Esophagus muscularis mucosa (tissue), 4 donors: ENCODE measurements around the gene CLPSL1. TPM values are rescaled to one million over a fixed set of nuclear protein-coding genes. Genes with fewer than 3 reads are reported as not detected.

Source experiments
- DNase-seq: peaks from one replicate; pipeline ENCODE4 v3.0.0-alpha.2; 2017; ENCODE audit errors: extremely low spot score
- H3K27ac ChIP-seq, 4 donors: fragments of 200-600 bp; sonication (generic); replicated peaks in 1 of 4; 1 replicate in 3 of 4; 2 replicates in 1 of 4; pipeline ENCODE4 v1.5.1; 2016 to 2019; ENCODE audit warnings: mild to moderate bottlenecking in 1 of 4
- H3K27me3 ChIP-seq, 4 donors: fragments of 200-600 bp; sonication (generic); one replicate each; pipeline versions ENCODE4 v1.5.1 to v1.6.0; 2016 to 2019
- H3K36me3 ChIP-seq, 4 donors: fragments of 200-600 bp; sonication (generic); one replicate each; pipeline ENCODE4 v1.5.1; 2016 to 2019
- H3K4me1 ChIP-seq, 4 donors: fragments of 200-600 bp; sonication (generic); one replicate each; pipeline ENCODE4 v1.5.1; 2016 to 2019
- H3K4me3 ChIP-seq, 4 donors: fragments of 200-600 bp; sonication (generic); 1 replicate in 2 of 4; 2 replicates in 2 of 4; pipeline ENCODE4 v1.5.1; 2016 to 2019; ENCODE audit warnings: mild to moderate bottlenecking in 4 of 4, moderate library complexity in 1 of 4
- H3K9me3 ChIP-seq, 4 donors: fragments of 200-600 bp; sonication (generic); 1 replicate in 3 of 4; 2 replicates in 1 of 4; pipeline ENCODE4 v1.5.1; 2016 to 2019
- EP300 ChIP-seq: sonication (generic); formaldehyde crosslinking; IDR thresholded peaks from one replicate; pipeline ENCODE4 v1.6.1; 2017; ENCODE audit warnings: antibody characterized with exemption
- POLR2A ChIP-seq: fragments of 450-650 bp; IDR thresholded peaks from one replicate; pipeline ENCODE4 v1.6.1; 2017; ENCODE audit warnings: antibody characterized with exemption, moderate library complexity, mild to moderate bottlenecking, low read depth
- POLR2AphosphoS5 ChIP-seq, 2 donors: sonication (generic); formaldehyde crosslinking; IDR thresholded peaks; one replicate each; pipeline ENCODE4 v1.6.1; 2017; ENCODE audit warnings: antibody characterized with exemption in 2 of 2
- WGBS: methylation state at CpG from one replicate; pipeline ENCODE4 v1.1.5; 2018; 5-methylcytosine and 5-hydroxymethylcytosine counted together
- intact Hi-C: fragments of 100-400 bp; cut with DNase I; formaldehyde crosslinking; loops from one replicate; pipeline ENCODE4 v1.15.1; 2023
- total RNA-seq, 4 donors: library from RNA; depleted of rRNA; stranded (reverse); fragments of >200 nt; gene quantifications; one replicate each; pipeline versions ENCODE4 v1.1.0 to v1.2.1, GENCODE V29; 2016
- TF ChIP-seq, protein P1 (sequence below), 3 experiments: fragments of 200-600 bp in 2 of 3; fragments of 450-650 bp in 1 of 3; sonication (generic) in 2 of 3; IDR thresholded peaks; one replicate each; pipeline ENCODE4 v1.5.1; 2017 to 2019; ENCODE audit warnings: antibody characterized with exemption in 3 of 3, mild to moderate bottlenecking in 2 of 3, moderate library complexity in 1 of 3

The CLPSL1 gene
- total RNA-seq, 4 donors from 2014 or later: not detected

DNA sequence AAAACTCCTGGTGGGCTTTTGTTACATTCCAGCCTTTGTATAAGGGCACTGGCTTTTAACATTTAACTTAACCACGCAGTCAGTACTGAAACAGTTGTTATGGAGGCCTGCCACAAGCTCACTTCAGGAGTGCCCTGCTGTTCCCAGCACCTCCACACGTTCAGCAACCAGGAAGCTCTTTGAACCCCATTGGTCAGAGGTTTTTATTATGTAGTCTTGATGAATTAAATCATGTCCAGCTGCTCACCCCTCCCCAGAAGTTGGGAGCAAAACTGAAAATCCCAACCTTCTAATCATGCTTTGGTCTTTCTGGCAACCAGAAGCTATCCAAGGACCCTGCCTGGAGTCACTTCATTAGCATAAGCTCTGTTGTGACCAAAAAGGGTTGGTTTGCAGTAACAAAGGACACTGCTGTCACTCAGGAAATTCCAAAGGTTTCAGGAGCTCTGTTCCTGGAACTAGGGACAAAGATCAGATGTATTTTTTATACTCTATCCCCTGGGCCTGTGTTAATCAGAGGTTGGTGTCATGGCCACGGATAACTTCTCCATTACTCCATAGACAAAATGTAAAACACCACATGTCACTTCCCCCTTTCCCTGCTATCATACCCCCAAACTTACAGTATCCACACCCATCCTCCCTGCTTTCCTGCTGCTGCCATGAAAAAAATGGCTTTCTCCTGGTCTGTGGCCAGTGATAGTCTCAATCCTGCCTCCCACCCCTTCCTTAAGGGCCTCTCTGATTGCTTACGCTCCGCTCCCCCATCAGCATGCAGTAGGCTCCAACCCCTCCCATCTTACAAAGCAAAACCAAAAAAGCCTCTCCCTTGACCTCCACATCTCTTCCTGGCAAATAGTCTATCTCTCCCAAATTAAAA, 40.9 kb upstream of the CLPSL1 start:
- Histone ChIP-seq H3K27ac (no peak overlapping the region), H3K9me3 (no peaks in the 10 kb centered on the region), H3K27me3 (no peaks in the 10 kb centered on the region), H3K4me3 (no peak overlapping the region), H3K4me1 (peaks cover 10 to 33% (median 28%) of the 10 kb centered on the region in 4 donors), H3K36me3 (no peaks in the 10 kb centered on the region)
- 72% methylated on average over 5 of the region's 5 CpGs for WGBS
- intact Hi-C loops: no loop called here
- TF ChIP-seq, protein P1, sequence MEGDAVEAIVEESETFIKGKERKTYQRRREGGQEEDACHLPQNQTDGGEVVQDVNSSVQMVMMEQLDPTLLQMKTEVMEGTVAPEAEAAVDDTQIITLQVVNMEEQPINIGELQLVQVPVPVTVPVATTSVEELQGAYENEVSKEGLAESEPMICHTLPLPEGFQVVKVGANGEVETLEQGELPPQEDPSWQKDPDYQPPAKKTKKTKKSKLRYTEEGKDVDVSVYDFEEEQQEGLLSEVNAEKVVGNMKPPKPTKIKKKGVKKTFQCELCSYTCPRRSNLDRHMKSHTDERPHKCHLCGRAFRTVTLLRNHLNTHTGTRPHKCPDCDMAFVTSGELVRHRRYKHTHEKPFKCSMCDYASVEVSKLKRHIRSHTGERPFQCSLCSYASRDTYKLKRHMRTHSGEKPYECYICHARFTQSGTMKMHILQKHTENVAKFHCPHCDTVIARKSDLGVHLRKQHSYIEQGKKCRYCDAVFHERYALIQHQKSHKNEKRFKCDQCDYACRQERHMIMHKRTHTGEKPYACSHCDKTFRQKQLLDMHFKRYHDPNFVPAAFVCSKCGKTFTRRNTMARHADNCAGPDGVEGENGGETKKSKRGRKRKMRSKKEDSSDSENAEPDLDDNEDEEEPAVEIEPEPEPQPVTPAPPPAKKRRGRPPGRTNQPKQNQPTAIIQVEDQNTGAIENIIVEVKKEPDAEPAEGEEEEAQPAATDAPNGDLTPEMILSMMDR (IDR thresholded peaks at IDR 0.05): no peak
- TF ChIP-seq POLR2AphosphoS5 (IDR thresholded peaks at IDR 0.05): no peak
- TF ChIP-seq EP300: no peak
- TF ChIP-seq POLR2A: no peak
- DNase-seq: no peak

DNA sequence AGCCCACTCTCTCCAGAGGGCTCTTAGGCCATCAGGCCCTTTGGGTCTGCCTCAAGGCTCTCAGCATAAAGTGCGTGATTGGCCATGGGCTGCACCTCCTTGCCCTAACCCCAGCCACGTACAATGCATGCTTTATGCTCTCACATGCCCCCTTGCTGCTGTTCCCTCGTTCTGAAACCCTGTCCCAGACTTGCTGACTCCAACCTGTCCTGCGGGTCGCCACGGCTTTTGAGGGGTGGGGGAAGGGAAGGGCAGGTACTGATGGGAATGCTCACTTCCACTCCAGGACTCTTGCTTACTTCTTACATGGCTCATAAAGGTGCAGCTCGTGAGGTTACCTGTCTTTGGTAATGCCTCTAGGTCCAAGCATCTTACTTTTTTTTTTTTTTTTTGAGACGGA, 38.0 kb upstream of the CLPSL1 start:
- intact Hi-C loops: no loop called here
- Histone ChIP-seq H3K27ac (no peak overlapping the region), H3K27me3 (no peaks in the 10 kb centered on the region), H3K9me3 (no peaks in the 10 kb centered on the region), H3K4me3 (no peak overlapping the region), H3K36me3 (no peaks in the 10 kb centered on the region), H3K4me1 (peaks cover 0 to 4% (median 1%) of the 10 kb centered on the region in 4 donors)
- TF ChIP-seq EP300: no peak
- no peak for DNase-seq
- 51% methylated on average over 8 of the region's 8 CpGs for WGBS

DNA sequence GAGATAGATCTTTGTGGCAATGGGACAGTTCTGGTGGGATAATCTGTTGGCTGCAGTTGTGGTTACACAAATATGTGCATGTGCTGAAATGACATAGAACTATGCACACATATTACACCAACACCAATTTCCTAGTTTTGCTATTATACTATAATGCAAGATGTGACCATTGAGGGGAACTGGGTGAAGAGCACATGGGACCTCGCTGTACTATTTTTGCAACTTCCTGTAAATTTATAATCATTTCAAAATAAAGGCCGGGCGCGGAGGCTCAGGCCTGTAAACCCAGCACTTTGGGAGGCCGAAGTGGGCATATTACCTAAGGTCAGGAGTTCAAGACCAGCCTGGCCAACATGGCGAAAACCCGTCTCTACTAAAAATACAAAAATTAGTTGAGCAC, 35.3 kb upstream of the CLPSL1 start:
- DNase-seq: no peak
- H3K27ac ChIP-seq: no peak overlapping the region
- TF ChIP-seq EP300 (no peak), POLR2AphosphoS5 (IDR thresholded peaks at IDR 0.05) (no peak), POLR2A (no peak)
- TF ChIP-seq, protein P1 (IDR thresholded peaks at IDR 0.05): no peak
- no peaks in the 10 kb centered on the region for H3K9me3 ChIP-seq
- no peaks in the 10 kb centered on the region for H3K27me3 ChIP-seq
- 91% methylated on average over 7 of the region's 7 CpGs for WGBS
- no peaks in the 10 kb centered on the region for H3K4me1 ChIP-seq
- H3K4me3 ChIP-seq: no peak overlapping the region
- intact Hi-C loops: no loop called here
- H3K36me3 ChIP-seq: no peaks in the 10 kb centered on the region

DNA sequence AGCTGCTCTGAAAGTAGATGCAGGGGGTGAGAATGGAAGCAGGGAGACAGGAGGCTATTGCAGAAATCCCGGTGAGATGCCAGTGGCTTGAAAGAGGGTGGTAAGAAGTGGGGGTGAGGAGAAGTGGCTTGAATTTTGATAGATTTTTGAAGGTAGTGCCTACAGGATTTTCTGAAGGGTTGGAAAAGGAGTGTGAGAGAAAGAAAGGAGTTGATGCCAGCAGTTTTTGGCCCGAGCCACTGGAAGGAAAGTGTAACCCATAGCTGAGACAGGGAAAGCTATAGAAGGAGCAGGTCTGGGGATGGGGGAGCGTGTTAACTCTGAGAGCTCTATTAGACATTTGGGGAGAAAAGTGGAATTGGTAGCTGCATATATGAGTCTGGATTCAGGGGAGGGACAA, 34.3 kb upstream of the CLPSL1 start:
- Histone ChIP-seq H3K36me3 (no peaks in the 10 kb centered on the region), H3K9me3 (no peaks in the 10 kb centered on the region), H3K27ac (no peak overlapping the region), H3K27me3 (no peaks in the 10 kb centered on the region), H3K4me1 (no peaks in the 10 kb centered on the region), H3K4me3 (no peak overlapping the region)
- DNase-seq: no peak
- 81% methylated on average over 3 of the region's 3 CpGs for WGBS
- TF ChIP-seq POLR2A (no peak), POLR2AphosphoS5 (IDR thresholded peaks at IDR 0.05) (no peak), EP300 (no peak)
- TF ChIP-seq, protein P1 (IDR thresholded peaks at IDR 0.05): no peak
- intact Hi-C loops: no loop called here

DNA sequence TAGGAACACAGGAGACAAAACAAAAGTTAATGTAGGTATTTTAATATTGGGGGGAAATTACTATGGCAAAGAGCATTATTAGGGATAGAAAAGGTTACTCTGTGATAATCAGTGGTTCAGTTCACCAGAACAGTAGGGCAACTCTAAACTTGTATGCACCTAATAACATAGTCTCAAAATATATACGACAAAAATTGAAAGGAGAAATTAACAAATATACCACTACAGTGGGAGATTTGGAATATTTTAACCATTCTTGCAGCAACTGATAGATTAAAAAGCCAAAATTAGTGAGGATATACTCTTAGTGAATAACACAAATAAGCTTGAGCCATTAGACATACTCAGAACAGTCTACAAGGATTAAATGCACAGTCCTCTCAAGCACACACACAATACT, 32.9 kb upstream of the CLPSL1 start:
- no peaks in the 10 kb centered on the region for H3K4me1 ChIP-seq
- 88% methylated on average over 1 of the region's 1 CpG for WGBS
- no peaks in the 10 kb centered on the region for H3K36me3 ChIP-seq
- no peak overlapping the region for H3K27ac ChIP-seq
- no peak for TF ChIP-seq POLR2AphosphoS5 (IDR thresholded peaks at IDR 0.05)
- H3K9me3 ChIP-seq: no peaks in the 10 kb centered on the region
- H3K4me3 ChIP-seq: no peak overlapping the region
- intact Hi-C loops: no loop called here
- DNase-seq: no peak
- H3K27me3 ChIP-seq: no peaks in the 10 kb centered on the region
